Neuron (in vitro differentiated cells): ENCODE data around the gene POLR3E.

Experiments used
- H2AFZ ChIP-seq: one replicate; pipeline ENCODE4 v1.6.1; 2013; ENCODE audit warnings: low read depth, mild to moderate bottlenecking, inconsistent platforms, low read length, moderate library complexity
- H3K27me3 ChIP-seq: one replicate; pipeline ENCODE4 v1.6.1; 2013; ENCODE audit warnings: low read length; ENCODE audit not compliant: insufficient read depth
- H3K36me3 ChIP-seq: one replicate; pipeline ENCODE4 v1.6.1; 2013; ENCODE audit warnings: low read length; ENCODE audit not compliant: insufficient read depth
- H3K4me1 ChIP-seq: one replicate; pipeline ENCODE4 v1.6.1; 2013; ENCODE audit warnings: low read length; ENCODE audit not compliant: insufficient read depth
- H3K4me3 ChIP-seq: 2 replicates; pipeline ENCODE4 v1.5.1; 2013; ENCODE audit warnings: mild to moderate bottlenecking, low read length, moderate library complexity
- H3K9me3 ChIP-seq: one replicate; pipeline ENCODE4 v1.6.1; 2013; ENCODE audit warnings: low read length

POLR3E gene

GRCh38 chr16:22314661-22315626 is 17.7 kb downstream of the POLR3E start:
- Histone ChIP-seq H3K4me1 (no peaks in the 10 kb centered on the region), H3K9me3 (no peaks in the 10 kb centered on the region), H3K36me3 (peaks cover 52% of the 10 kb centered on the region), H3K4me3 (no peak overlapping the region), H2AFZ (no peak overlapping the region), H3K27me3 (no peaks in the 10 kb centered on the region)

DNA sequence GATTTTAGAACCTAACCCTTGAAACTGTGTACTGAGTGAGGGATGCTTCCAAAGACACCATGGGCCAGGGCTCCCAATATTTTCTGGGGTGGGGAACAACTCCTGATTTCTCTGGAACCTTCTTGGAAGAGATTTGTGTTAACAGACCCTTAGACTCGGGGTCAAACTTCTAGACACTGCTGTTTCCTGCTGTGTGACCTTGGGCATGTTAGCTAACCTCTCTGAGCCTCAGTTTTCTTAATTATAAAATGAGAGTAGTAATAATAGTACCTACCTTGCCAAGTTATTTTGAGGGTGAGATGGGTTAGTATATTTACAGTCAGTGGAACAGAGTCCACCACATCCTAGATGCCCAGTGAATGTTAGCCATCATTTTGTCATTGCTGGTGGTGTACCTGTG is 18.8 kb downstream of the POLR3E start:
- no peak overlapping the region for H3K4me3 ChIP-seq
- no peaks in the 10 kb centered on the region for H3K27me3 ChIP-seq
- H3K9me3 ChIP-seq: no peaks in the 10 kb centered on the region
- H2AFZ ChIP-seq: no peak overlapping the region
- H3K4me1 ChIP-seq: no peaks in the 10 kb centered on the region
- H3K36me3 ChIP-seq: peaks cover 50% of the 10 kb centered on the region

- Histone ChIP-seq H3K4me3 (no peak overlapping the region), H2AFZ (no peak overlapping the region), H3K9me3 (no peaks in the 10 kb centered on the region), H3K36me3 (peaks cover 51% of the 10 kb centered on the region), H3K4me1 (no peaks in the 10 kb centered on the region), H3K27me3 (no peaks in the 10 kb centered on the region)
These were observed 19.2 kb downstream of the POLR3E start for GRCh38 chr16:22316411-22316811.

- no peak overlapping the region for H2AFZ ChIP-seq
- H3K4me3 ChIP-seq: no peak overlapping the region
- H3K36me3 ChIP-seq: peaks cover 54% of the 10 kb centered on the region
- no peaks in the 10 kb centered on the region for H3K9me3 ChIP-seq
- no peaks in the 10 kb centered on the region for H3K27me3 ChIP-seq
- H3K4me1 ChIP-seq: no peaks in the 10 kb centered on the region
These were observed 19.9 kb downstream of the POLR3E start for GRCh38 chr16:22317001-22317530.

DNA sequence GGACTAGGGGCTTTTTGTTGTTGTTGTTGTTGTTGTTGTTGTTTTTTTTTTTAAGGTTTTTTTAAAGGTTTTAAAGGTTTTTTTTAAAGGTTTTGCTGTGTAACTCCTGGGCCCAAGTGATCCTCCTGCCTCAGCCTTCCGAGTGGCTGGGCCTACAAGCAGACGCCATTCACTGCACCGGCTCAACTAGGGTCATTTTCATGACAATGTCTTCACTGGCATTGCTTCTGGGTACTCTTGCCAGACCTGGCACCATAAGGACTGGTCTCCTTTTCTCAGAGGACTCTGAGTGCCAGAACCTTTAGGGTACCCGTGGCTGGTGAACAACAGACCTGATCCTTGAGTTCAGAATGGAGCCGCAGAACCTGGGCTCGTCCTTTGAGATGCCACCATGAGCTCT is 20.4 kb downstream of the POLR3E start:
- H3K4me3 ChIP-seq: no peak overlapping the region
- no peaks in the 10 kb centered on the region for H3K27me3 ChIP-seq
- no peaks in the 10 kb centered on the region for H3K4me1 ChIP-seq
- H3K36me3 ChIP-seq: peaks cover 57% of the 10 kb centered on the region
- H2AFZ ChIP-seq: no peak overlapping the region
- no peaks in the 10 kb centered on the region for H3K9me3 ChIP-seq

- Histone ChIP-seq H3K4me3 (no peak overlapping the region), H3K27me3 (no peaks in the 10 kb centered on the region), H3K9me3 (no peaks in the 10 kb centered on the region), H3K36me3 (peaks cover 52% of the 10 kb centered on the region), H3K4me1 (no peaks in the 10 kb centered on the region), H2AFZ (no peak overlapping the region)
These were observed 21.6 kb downstream of the POLR3E start for GRCh38 chr16:22318690-22319358.

- H3K4me3 ChIP-seq: no peak overlapping the region
- H3K9me3 ChIP-seq: no peaks in the 10 kb centered on the region
- H3K36me3 ChIP-seq: peaks cover 53% of the 10 kb centered on the region
These were observed 23.5 kb downstream of the POLR3E start for GRCh38 chr16:22320572-22321339.

GRCh38 chr16:22321340-22322001 is 24.3 kb downstream of the POLR3E start:
- Histone ChIP-seq H2AFZ (no peak overlapping the region), H3K4me3 (no peak overlapping the region), H3K27me3 (no peaks in the 10 kb centered on the region), H3K4me1 (no peaks in the 10 kb centered on the region), H3K36me3 (peaks cover 48% of the 10 kb centered on the region), H3K9me3 (no peaks in the 10 kb centered on the region)

More at GRCh38 chr16:22320572-22321339, 23.5 kb downstream of the POLR3E start:
- H3K4me1 ChIP-seq: no peaks in the 10 kb centered on the region
- H3K27me3 ChIP-seq: no peaks in the 10 kb centered on the region
- H2AFZ ChIP-seq: no peak overlapping the region

GRCh38 chr16:22322021-22322471 is 24.8 kb downstream of the POLR3E start:
- H2AFZ ChIP-seq: no peak overlapping the region
- no peak overlapping the region for H3K4me3 ChIP-seq
- no peaks in the 10 kb centered on the region for H3K9me3 ChIP-seq
- peaks cover 48% of the 10 kb centered on the region for H3K36me3 ChIP-seq
- no peaks in the 10 kb centered on the region for H3K4me1 ChIP-seq
- no peaks in the 10 kb centered on the region for H3K27me3 ChIP-seq

DNA sequence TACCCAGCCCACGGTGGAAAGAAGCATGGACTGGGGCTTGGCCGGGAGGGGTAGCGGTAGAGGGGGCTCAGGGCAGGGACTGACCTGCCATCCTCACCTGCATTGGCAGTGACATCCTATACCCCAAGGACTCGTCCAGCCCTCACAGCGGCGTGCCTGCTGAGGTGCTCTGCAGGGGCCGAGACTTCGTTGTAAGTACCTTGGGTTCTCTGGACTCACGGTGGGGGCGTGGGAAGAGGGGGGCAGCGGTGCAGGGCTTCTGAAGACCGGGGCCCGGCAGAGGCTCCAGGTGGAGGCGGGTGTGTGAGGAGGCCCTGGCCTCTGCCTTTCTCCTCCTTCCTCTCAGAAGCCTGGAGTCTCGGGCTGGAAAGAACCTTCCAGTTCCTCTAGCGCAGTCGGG is 25.5 kb downstream of the POLR3E start:
- Histone ChIP-seq H3K4me3 (no peak overlapping the region), H3K9me3 (no peaks in the 10 kb centered on the region), H3K4me1 (no peaks in the 10 kb centered on the region), H3K36me3 (peaks cover 52% of the 10 kb centered on the region), H3K27me3 (no peaks in the 10 kb centered on the region), H2AFZ (no peak overlapping the region)

GRCh38 chr16:22323173-22323958 is 26.2 kb downstream of the POLR3E start:
- Histone ChIP-seq H3K9me3 (no peaks in the 10 kb centered on the region), H2AFZ (no peak overlapping the region), H3K27me3 (no peaks in the 10 kb centered on the region), H3K36me3 (peaks cover 55% of the 10 kb centered on the region), H3K4me1 (no peaks in the 10 kb centered on the region), H3K4me3 (no peak overlapping the region)
